Transverse colon (tissue), 4 donors: ENCODE measurements around the gene ABCA10. TPM values are rescaled to one million over a fixed set of nuclear protein-coding genes. Genes with fewer than 3 reads are reported as not detected.
A peak's percentile ranks its signal among the peaks of the same experiment; 100 is the strongest.

ENCODE experiments used
- DNase-seq: peaks from one replicate; pipeline ENCODE4 v3.0.0-alpha.2; 2019
- H3K27ac ChIP-seq, 4 donors: fragments of 200-600 bp; sonication (generic); 2 replicates each; pipeline ENCODE4 v1.5.1; 2016 to 2018; ENCODE audit warnings: inconsistent platforms in 4 of 4
- H3K27me3 ChIP-seq: fragments of 200-600 bp; sonication (generic); 2 replicates; pipeline ENCODE4 v1.5.1; 2017; ENCODE audit warnings: inconsistent platforms
- H3K36me3 ChIP-seq, 4 donors: fragments of 200-600 bp; sonication (generic); 2 replicates each; pipeline ENCODE4 v1.5.1; 2017 to 2019; ENCODE audit warnings: inconsistent platforms in 4 of 4
- H3K4me1 ChIP-seq, 4 donors: fragments of 200-600 bp; sonication (generic); 2 replicates each; pipeline ENCODE4 v1.5.1; 2017 to 2020; ENCODE audit warnings: inconsistent platforms in 4 of 4
- H3K4me3 ChIP-seq, 4 donors: fragments of 200-600 bp; sonication (generic); 1 replicate in 1 of 4; 2 replicates in 3 of 4; pipeline versions ENCODE4 v1.5.1 to v1.6.1; 2017 to 2019; ENCODE audit warnings: inconsistent platforms in 4 of 4
- H3K9me3 ChIP-seq, 2 donors: fragments of 200-600 bp; sonication (generic); 2 replicates each; pipeline ENCODE4 v1.5.1; 2017 to 2019; ENCODE audit warnings: inconsistent platforms in 2 of 2
- EP300 ChIP-seq: sonication (generic); formaldehyde crosslinking; IDR thresholded peaks from one replicate; pipeline ENCODE4 v1.6.1; 2017; ENCODE audit warnings: antibody characterized with exemption, low read depth
- POLR2A ChIP-seq: fragments of 450-650 bp; IDR thresholded peaks from one replicate; pipeline ENCODE4 v1.6.1; 2016; ENCODE audit warnings: antibody characterized with exemption, mild to moderate bottlenecking, moderate library complexity
- POLR2AphosphoS5 ChIP-seq, 3 donors: sonication (generic); formaldehyde crosslinking; IDR thresholded peaks; one replicate each; pipeline ENCODE4 v1.6.1; 2016; ENCODE audit warnings: antibody characterized with exemption in 3 of 3
- WGBS, 2 donors: methylation state at CpG; one replicate each; pipeline ENCODE4 v1.1.5; 2018; ENCODE audit warnings: low coverage in 1 of 2; 5-methylcytosine and 5-hydroxymethylcytosine counted together
- in situ Hi-C, 4 donors: fragments of 200-750 bp; cut with MboI; loops; one replicate each; pipeline versions ENCODE4 v1.15.0 to v1.15.1; 2017; ENCODE audit warnings: low sequenced_read_pairs in 3 of 4, low pct_ligation_motif_present in 1 of 4, low pct_unique_long_range_greater_than_20kb in 1 of 4
- intact Hi-C: fragments of 100-400 bp; cut with DNase I; formaldehyde crosslinking; loops from one replicate; pipeline ENCODE4 v1.15.1; 2023; ENCODE audit warnings: low total_unique reads
- total RNA-seq, 4 donors: library from RNA; depleted of rRNA; stranded (reverse); fragments of >200 nt; gene quantifications; one replicate each; pipeline ENCODE4 v1.1.0, GENCODE V29; 2016
- TF ChIP-seq, protein P1 (sequence below), 5 experiments: fragments of 200-600 bp in 3 of 5; fragments of 450-650 bp in 2 of 5; sonication (generic) in 3 of 5; IDR thresholded peaks; 1 replicate in 2 of 5; 2 replicates in 3 of 5; pipeline ENCODE4 v1.5.1; 2016 to 2017; ENCODE audit warnings: antibody characterized with exemption in 5 of 5, inconsistent platforms in 3 of 5, mild to moderate bottlenecking in 2 of 5, moderate library complexity in 1 of 5

ABCA10 gene
- total RNA-seq, 4 donors from 2014 or later = 4.6 to 22.1 (median 13.0) TPM

DNA sequence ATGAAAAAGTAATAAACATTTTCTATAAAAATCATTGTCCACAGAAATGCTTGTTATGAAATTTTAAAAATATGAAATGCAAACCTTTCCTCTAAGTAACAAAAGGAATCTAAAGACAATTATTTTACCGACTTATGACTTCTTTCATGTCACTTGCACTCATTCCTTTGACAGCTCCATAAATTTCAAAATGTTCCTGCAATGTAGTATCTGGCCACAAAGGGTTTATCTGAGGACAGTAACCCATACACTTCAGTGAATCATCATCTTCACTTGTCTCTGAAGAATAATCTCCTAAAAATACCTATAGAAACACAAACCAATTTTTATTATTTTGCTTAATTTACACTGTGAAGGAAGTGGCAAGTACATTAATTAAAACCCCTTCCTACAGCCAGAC, 25.6 kb upstream of the ABCA10 start:
- Histone ChIP-seq H3K4me1 (no peaks in the 10 kb centered on the region), H3K36me3 (peaks cover 0 to 71% (median 6%) of the 10 kb centered on the region in 4 donors), H3K27ac (no peak overlapping the region), H3K4me3 (no peak overlapping the region), H3K27me3 (no peaks in the 10 kb centered on the region), H3K9me3 (no peaks in the 10 kb centered on the region)
- in situ Hi-C loops (no loop called here), intact Hi-C loops (no loop called here)
- TF ChIP-seq EP300 (no peak), POLR2AphosphoS5 (IDR thresholded peaks at IDR 0.05) (no peak), POLR2A (no peak)
- TF ChIP-seq, protein P1, sequence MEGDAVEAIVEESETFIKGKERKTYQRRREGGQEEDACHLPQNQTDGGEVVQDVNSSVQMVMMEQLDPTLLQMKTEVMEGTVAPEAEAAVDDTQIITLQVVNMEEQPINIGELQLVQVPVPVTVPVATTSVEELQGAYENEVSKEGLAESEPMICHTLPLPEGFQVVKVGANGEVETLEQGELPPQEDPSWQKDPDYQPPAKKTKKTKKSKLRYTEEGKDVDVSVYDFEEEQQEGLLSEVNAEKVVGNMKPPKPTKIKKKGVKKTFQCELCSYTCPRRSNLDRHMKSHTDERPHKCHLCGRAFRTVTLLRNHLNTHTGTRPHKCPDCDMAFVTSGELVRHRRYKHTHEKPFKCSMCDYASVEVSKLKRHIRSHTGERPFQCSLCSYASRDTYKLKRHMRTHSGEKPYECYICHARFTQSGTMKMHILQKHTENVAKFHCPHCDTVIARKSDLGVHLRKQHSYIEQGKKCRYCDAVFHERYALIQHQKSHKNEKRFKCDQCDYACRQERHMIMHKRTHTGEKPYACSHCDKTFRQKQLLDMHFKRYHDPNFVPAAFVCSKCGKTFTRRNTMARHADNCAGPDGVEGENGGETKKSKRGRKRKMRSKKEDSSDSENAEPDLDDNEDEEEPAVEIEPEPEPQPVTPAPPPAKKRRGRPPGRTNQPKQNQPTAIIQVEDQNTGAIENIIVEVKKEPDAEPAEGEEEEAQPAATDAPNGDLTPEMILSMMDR (IDR thresholded peaks at IDR 0.05) = no peak
- 50 to 81% methylated on average over 1 of the region's 1 CpG for WGBS, 2 donors
- DNase-seq = no peak

DNA sequence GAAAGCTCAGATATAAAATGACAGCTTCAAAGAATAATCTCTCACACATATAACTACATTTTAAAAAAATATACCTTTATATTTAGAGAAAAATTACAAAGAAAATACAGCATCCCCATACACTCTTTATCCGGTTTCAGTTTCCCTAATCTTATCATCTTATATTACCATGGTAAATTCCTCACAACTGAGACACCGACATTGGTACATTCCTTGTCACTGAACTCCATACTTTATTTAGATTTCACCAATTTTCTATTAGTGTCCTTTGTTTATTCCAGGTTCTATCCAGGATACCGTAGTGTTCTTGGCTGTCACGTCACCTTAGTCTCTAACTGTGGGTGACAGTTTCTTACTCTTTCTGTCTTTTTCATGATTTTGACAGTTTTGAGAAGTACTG, 22.0 kb upstream of the ABCA10 start:
- Histone ChIP-seq H3K4me3 (no peak overlapping the region), H3K36me3 (peaks cover 0 to 60% (median 6%) of the 10 kb centered on the region in 4 donors)
- 88 to 95% methylated on average over 4 of the region's 4 CpGs for WGBS, 2 donors

DNA sequence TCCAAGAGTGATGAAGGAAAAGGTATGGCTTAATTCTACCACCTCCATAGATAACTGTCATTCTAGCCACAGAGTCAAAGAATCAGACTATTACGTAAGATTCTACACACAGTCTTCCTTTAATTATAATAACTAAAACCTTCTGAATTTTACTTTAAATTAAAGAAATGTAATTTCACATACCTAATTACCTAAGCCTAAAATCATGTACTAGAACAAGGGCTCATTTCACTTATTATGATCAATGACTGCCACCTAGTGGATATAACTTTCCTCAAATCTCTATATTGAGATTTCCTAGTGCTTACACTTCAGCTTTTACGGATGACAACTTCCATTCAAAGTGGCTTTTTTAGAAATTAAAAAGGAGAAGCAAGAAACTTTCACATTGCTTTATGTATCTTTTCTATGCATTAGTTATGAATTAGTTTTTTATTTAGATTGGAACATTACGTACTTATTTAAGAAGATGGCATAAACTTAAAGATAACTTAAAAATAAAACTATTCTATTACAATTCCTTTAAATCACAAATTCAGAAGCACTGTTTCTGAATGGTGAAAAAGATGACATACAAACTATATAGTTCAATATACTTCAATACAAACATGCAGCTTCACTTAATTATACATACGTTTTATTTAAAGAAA, 18.2 kb upstream of the ABCA10 start:
- Histone ChIP-seq H3K9me3 (no peaks in the 10 kb centered on the region), H3K4me1 (no peaks in the 10 kb centered on the region), H3K27me3 (no peaks in the 10 kb centered on the region), H3K36me3 (peaks cover 0 to 23% (median 0%) of the 10 kb centered on the region in 4 donors), H3K4me3 (no peak overlapping the region), H3K27ac (no peak overlapping the region)
- no peak for TF ChIP-seq POLR2AphosphoS5 (IDR thresholded peaks at IDR 0.05)
- TF ChIP-seq, protein P1 (IDR thresholded peaks at IDR 0.05) = peak; percentile 45 to 61 (median 49)
- intact Hi-C loops (loop anchor here (5.0 kb wide), 1 partner anchor 465 kb away; no protein-coding TSS in a partner anchor), in situ Hi-C loops (loop anchor here in 3 of 4 donors (10.0 to 25.0 kb wide), 2 partner anchors 472 to 710 kb away; no protein-coding TSS in a partner anchor)
- WGBS, 2 donors = 64 to 66% methylated on average over 4 of the region's 4 CpGs
- no peak for DNase-seq

More for the DNA sequence above, 22.0 kb upstream of the ABCA10 start:
- no peak overlapping the region for H3K27ac ChIP-seq
- TF ChIP-seq EP300 (no peak), POLR2AphosphoS5 (IDR thresholded peaks at IDR 0.05) (no peak), POLR2A (no peak)
- TF ChIP-seq, protein P1 (IDR thresholded peaks at IDR 0.05) = no peak
- in situ Hi-C loops = no loop called here
- H3K27me3 ChIP-seq = no peaks in the 10 kb centered on the region
- no peaks in the 10 kb centered on the region for H3K4me1 ChIP-seq
- no peaks in the 10 kb centered on the region for H3K9me3 ChIP-seq
- intact Hi-C loops = no loop called here
- DNase-seq = no peak

DNA sequence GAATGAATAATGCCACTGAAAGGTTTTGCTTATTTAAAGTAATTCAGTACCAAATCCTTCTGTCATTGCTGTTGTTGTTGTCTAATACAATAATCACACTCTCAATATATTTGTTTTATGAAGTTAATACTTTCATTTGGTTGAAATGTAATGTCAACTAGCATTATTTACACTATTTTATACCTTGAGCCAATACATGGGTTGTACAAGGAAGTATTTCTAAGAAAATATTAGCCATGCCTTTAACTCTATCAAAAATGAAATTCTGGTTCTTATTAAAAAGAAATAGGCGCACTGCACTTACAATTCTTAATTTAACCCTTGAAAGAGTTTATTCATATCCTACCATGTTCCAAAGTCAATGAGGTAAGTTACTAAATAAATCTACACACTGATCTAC, 17.6 kb upstream of the ABCA10 start:
- peaks cover 0 to 19% (median 0%) of the 10 kb centered on the region in 4 donors for H3K36me3 ChIP-seq
- TF ChIP-seq, protein P1 (IDR thresholded peaks at IDR 0.05) = no peak
- no peak for TF ChIP-seq EP300
- no peak for TF ChIP-seq POLR2AphosphoS5 (IDR thresholded peaks at IDR 0.05)
- no peak for TF ChIP-seq POLR2A
- in situ Hi-C loops = loop anchor here in 3 of 4 donors (10.0 to 25.0 kb wide), 2 partner anchors 471 to 709 kb away; no protein-coding TSS in a partner anchor
- H3K4me1 ChIP-seq = no peaks in the 10 kb centered on the region
- no peak overlapping the region for H3K27ac ChIP-seq
- intact Hi-C loops = loop anchor here (5.0 kb wide), 1 partner anchor 464 kb away; no protein-coding TSS in a partner anchor
- no peaks in the 10 kb centered on the region for H3K27me3 ChIP-seq
- H3K4me3 ChIP-seq = no peak overlapping the region
- 53 to 75% methylated on average over 1 of the region's 1 CpG for WGBS, 2 donors
- DNase-seq = no peak
- no peaks in the 10 kb centered on the region for H3K9me3 ChIP-seq
